ENCODE results near the gene SP2.
A peak's percentile ranks its signal among the peaks of the same experiment; 100 is the strongest.
"Not testable (repeated sequence)": the region's sequence is repeated elsewhere in the genome, so short reads cannot be mapped to it uniquely, and the experiment has no call there.

SP2 gene

DNA sequence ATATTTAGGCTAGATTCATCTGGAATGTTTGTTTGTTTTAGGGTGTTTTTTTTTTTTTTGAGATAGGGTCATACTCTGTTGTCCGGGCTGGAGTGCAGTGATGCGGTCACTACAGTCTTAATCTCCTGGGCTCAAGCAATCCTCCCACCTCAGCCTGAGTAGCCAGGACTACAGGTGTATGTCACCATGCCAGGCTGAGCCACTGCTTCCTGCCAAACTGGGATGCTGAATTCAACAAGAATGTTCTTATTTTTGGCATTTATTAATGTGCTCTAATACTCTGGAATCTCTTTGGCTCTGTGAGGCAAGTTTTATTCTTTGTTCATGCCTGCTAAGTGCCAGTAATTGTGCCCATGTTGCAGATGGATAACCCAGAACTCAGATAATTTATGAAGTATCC lies 21.5 kb downstream of the SP2 start:
- DNase-seq (ENCODE audit: low spot score): no peak
- TF ChIP-seq, protein P1, sequence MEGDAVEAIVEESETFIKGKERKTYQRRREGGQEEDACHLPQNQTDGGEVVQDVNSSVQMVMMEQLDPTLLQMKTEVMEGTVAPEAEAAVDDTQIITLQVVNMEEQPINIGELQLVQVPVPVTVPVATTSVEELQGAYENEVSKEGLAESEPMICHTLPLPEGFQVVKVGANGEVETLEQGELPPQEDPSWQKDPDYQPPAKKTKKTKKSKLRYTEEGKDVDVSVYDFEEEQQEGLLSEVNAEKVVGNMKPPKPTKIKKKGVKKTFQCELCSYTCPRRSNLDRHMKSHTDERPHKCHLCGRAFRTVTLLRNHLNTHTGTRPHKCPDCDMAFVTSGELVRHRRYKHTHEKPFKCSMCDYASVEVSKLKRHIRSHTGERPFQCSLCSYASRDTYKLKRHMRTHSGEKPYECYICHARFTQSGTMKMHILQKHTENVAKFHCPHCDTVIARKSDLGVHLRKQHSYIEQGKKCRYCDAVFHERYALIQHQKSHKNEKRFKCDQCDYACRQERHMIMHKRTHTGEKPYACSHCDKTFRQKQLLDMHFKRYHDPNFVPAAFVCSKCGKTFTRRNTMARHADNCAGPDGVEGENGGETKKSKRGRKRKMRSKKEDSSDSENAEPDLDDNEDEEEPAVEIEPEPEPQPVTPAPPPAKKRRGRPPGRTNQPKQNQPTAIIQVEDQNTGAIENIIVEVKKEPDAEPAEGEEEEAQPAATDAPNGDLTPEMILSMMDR (IDR thresholded peaks at IDR 0.05; ENCODE audit: poor library complexity, severe bottlenecking): no peak
- H3K4me3 ChIP-seq (ENCODE audit: severe bottlenecking): no peak overlapping the region
- no peaks in the 10 kb centered on the region; the same call in none of the 2 replicates for H3K36me3 ChIP-seq (ENCODE audit: low read depth)
- no peaks in the 10 kb centered on the region for H3K9me3 ChIP-seq (ENCODE audit: severe bottlenecking)
- peaks cover 8% of the 10 kb centered on the region for H3K4me1 ChIP-seq (ENCODE audit: insufficient read depth, poor library complexity, severe bottlenecking)
- H3K27me3 ChIP-seq (ENCODE audit: insufficient read depth, poor library complexity, severe bottlenecking): no peaks in the 10 kb centered on the region
- no peak for ATAC-seq (ENCODE audit: low read depth)
- H3K27ac ChIP-seq (ENCODE audit: poor library complexity, severe bottlenecking): peak overlapping the region; percentile 8

DNA sequence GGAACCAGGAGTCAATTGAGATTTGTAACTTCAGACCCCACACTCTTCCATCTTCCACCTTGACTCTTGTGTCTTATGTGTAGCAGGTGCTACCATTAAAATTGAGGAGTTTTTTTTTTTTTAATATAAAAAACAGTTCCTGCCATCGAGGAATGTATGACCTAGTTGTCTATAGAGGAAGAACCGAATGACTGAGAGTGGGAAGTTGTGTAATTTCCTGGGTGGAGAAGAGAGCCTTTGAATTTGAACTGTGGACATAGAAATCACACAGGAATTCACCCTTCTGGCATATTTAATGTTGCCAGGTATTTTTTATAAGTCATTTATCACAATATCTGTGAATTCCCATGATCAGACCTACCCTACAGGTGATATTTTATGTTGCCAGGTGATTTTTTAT lies 22.0 kb downstream of the SP2 start:
- H3K36me3 ChIP-seq (ENCODE audit: low read depth): peaks cover under 1% of the 10 kb centered on the region
- TF ChIP-seq, protein P1 (IDR thresholded peaks at IDR 0.05; ENCODE audit: poor library complexity, severe bottlenecking): no peak
- no peak for ATAC-seq (ENCODE audit: low read depth)

DNA sequence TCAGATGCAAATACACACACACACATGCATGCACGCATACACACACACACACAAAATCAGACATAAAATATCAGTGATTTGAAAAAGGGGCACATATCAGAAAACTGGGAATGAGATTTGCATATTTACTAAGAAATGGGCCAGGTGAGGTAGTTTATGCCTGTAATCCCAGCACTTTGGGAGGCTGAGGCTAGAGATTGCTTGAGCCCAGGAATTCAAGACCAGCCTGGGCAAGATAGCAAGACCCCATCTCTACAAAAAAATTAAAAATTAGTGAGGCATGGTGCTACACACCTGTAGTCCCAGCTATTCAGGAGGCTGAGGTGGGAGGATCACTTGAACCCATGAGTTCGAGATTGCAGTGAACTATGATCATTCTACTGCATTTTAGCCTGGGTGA lies 23.0 kb downstream of the SP2 start:
- H3K27me3 ChIP-seq (ENCODE audit: insufficient read depth, poor library complexity, severe bottlenecking): no peaks in the 10 kb centered on the region
- no peak for DNase-seq (ENCODE audit: low spot score)
- TF ChIP-seq, protein P1 (IDR thresholded peaks at IDR 0.05; ENCODE audit: poor library complexity, severe bottlenecking): no peak
- H3K9me3 ChIP-seq (ENCODE audit: severe bottlenecking): no peaks in the 10 kb centered on the region
- no peak overlapping the region for H3K4me3 ChIP-seq (ENCODE audit: severe bottlenecking)
- H3K4me1 ChIP-seq (ENCODE audit: insufficient read depth, poor library complexity, severe bottlenecking): peaks cover 8% of the 10 kb centered on the region
- no peak overlapping the region for H3K27ac ChIP-seq (ENCODE audit: poor library complexity, severe bottlenecking)
- ATAC-seq (ENCODE audit: low read depth): no peak
- peaks cover 4% of the 10 kb centered on the region for H3K36me3 ChIP-seq (ENCODE audit: low read depth)

More for the DNA sequence above, 22.0 kb downstream of the SP2 start:
- Histone ChIP-seq H3K9me3 (ENCODE audit: severe bottlenecking) (no peaks in the 10 kb centered on the region), H3K27me3 (ENCODE audit: insufficient read depth, poor library complexity, severe bottlenecking) (no peaks in the 10 kb centered on the region), H3K27ac (ENCODE audit: poor library complexity, severe bottlenecking) (peak overlapping the region; percentile 8), H3K4me3 (ENCODE audit: severe bottlenecking) (no peak overlapping the region), H3K4me1 (ENCODE audit: insufficient read depth, poor library complexity, severe bottlenecking) (peaks cover 8% of the 10 kb centered on the region)
- no peak for DNase-seq (ENCODE audit: low spot score)

DNA sequence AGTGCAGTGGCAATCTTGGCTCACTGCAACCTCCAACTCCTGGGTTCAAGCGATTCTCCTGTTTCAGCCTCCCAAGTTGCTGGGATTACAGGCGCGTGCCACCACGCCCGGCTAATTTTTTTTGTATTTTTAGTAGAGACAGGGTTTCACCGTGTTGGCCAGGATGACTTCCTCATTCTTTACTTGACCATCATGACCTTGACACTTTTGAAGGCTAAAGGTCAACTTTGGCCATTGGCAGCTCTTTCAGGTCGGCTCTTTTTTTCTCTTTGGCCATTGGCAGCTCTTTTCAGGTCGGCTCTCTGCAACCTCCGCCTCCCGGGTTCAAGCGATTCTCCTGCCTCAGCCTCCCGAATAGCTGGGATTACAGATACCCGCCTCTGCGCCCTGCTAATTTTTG lies 23.9 kb downstream of the SP2 start:
- not testable (repeated sequence) for DNase-seq (ENCODE audit: low spot score); H3K9me3 ChIP-seq (ENCODE audit: severe bottlenecking); H3K4me3 ChIP-seq (ENCODE audit: severe bottlenecking); H3K27ac ChIP-seq (ENCODE audit: poor library complexity, severe bottlenecking); H3K36me3 ChIP-seq (ENCODE audit: low read depth); H3K4me1 ChIP-seq (ENCODE audit: insufficient read depth, poor library complexity, severe bottlenecking); H3K27me3 ChIP-seq (ENCODE audit: insufficient read depth, poor library complexity, severe bottlenecking); ATAC-seq (ENCODE audit: low read depth)

DNA sequence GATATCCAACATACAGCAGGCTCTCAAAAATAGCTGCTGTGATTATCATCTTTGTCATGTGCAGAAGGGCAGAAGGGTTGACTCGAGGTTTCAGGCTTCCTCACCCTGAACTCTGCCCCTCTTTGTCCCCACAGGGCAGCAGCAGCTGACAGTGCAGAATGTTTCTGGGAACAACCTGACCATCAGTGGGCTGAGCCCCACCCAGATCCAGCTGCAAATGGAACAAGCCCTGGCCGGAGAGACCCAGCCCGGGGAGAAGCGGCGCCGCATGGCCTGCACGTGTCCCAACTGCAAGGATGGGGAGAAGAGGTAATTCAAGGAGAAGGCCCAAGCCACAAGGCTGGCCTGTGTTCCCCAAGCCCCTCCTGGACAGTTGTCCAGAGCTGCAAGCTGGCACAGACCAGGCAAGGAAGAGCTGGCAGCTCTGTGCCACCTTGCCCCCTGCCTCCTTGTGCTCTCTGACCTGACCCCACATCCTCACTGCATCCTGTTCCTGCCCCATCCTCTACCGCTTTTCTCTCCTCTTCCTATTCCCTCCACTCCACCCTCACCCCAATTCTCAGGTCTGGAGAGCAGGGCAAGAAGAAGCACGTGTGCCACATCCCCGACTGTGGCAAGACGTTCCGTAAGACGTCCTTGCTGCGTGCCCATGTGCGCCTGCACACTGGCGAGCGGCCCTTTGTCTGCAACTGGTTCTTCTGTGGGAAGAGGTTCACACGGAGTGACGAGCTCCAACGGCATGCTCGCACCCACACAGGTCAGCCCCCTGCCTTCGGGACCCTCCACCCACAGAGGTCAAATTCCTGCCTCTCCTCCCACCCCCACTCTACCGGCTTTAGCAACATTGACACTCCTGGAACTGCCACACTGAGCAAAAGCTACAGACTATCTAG lies 29.0 kb downstream of the SP2 start:
- peaks cover 9% of the 10 kb centered on the region for H3K36me3 ChIP-seq (ENCODE audit: low read depth)
- H3K9me3 ChIP-seq (ENCODE audit: severe bottlenecking): no peaks in the 10 kb centered on the region
- no peak overlapping the region for H3K27ac ChIP-seq (ENCODE audit: poor library complexity, severe bottlenecking)
- H3K4me1 ChIP-seq (ENCODE audit: insufficient read depth, poor library complexity, severe bottlenecking): no peaks in the 10 kb centered on the region
- no peak overlapping the region for H3K4me3 ChIP-seq (ENCODE audit: severe bottlenecking)
- DNase-seq (ENCODE audit: low spot score) (no peak), ATAC-seq (ENCODE audit: low read depth) (no peak)
- TF ChIP-seq, protein P1 (IDR thresholded peaks at IDR 0.05; ENCODE audit: poor library complexity, severe bottlenecking): no peak
- no peaks in the 10 kb centered on the region for H3K27me3 ChIP-seq (ENCODE audit: insufficient read depth, poor library complexity, severe bottlenecking)
